H9 (cell line): ENCODE measurements around the gene CUBN. TPM values are rescaled to one million over a fixed set of nuclear protein-coding genes. Genes with fewer than 3 reads are reported as not detected.

ENCODE experiments used
- DNase-seq: peaks from one replicate; pipeline ENCODE4 v3.0.0-alpha.2; 2017
- H2AFZ ChIP-seq: one replicate; pipeline ENCODE4 v1.6.1; 2013; ENCODE audit warnings: mild to moderate bottlenecking, low read length, control low read depth, moderate library complexity
- H2AK5ac ChIP-seq: 2 replicates; pipeline ENCODE4 v1.6.1; 2013; ENCODE audit warnings: low read length, control low read depth, mixed read lengths; ENCODE audit not compliant: insufficient read length
- H2BK120ac ChIP-seq: one replicate; pipeline ENCODE4 v1.6.1; 2013; ENCODE audit warnings: low read depth, mild to moderate bottlenecking, low read length, control low read depth, inconsistent platforms; ENCODE audit not compliant: poor library complexity, severe bottlenecking
- H2BK12ac ChIP-seq: 2 replicates; pipeline ENCODE4 v1.6.1; 2013; ENCODE audit warnings: low read length, control low read depth, mixed read lengths, low read depth; ENCODE audit not compliant: insufficient read length
- H2BK15ac ChIP-seq: 2 replicates; pipeline ENCODE4 v1.6.1; 2013; ENCODE audit warnings: low read depth, low read length, control low read depth
- H2BK20ac ChIP-seq: one replicate; pipeline ENCODE4 v1.6.1; 2013; ENCODE audit warnings: low read depth, mild to moderate bottlenecking, low read length, control low read depth, inconsistent platforms; ENCODE audit not compliant: poor library complexity, severe bottlenecking
- H2BK5ac ChIP-seq: 2 replicates; pipeline ENCODE4 v1.6.1; 2013; ENCODE audit warnings: low read length, control low read depth, mixed read lengths; ENCODE audit not compliant: insufficient read length
- H3K14ac ChIP-seq: 2 replicates; pipeline ENCODE4 v1.6.1; 2013; ENCODE audit warnings: low read length, control low read depth; ENCODE audit not compliant: insufficient read depth
- H3K18ac ChIP-seq: 2 replicates; pipeline ENCODE4 v1.6.1; 2013; ENCODE audit warnings: low read depth, mild to moderate bottlenecking, mixed read lengths, low read length, control low read depth; ENCODE audit not compliant: insufficient read length
- H3K23ac ChIP-seq: 2 replicates; pipeline ENCODE4 v1.6.1; 2013; ENCODE audit warnings: low read length, control low read depth, mixed read lengths, low read depth; ENCODE audit not compliant: insufficient read length
- H3K23me2 ChIP-seq: 2 replicates; pipeline ENCODE4 v1.6.1; 2013; ENCODE audit warnings: low read depth, mild to moderate bottlenecking, mixed read lengths, low read length, control low read depth; ENCODE audit not compliant: insufficient read length, poor library complexity, severe bottlenecking
- H3K27ac ChIP-seq: 2 replicates; pipeline ENCODE4 v1.5.1; 2013; ENCODE audit warnings: low read length, control low read depth, mixed read lengths, low read depth; ENCODE audit not compliant: insufficient read length
- H3K27me3 ChIP-seq: 2 replicates; pipeline ENCODE4 v1.6.1; 2013; ENCODE audit warnings: low read length, control low read depth, inconsistent platforms; ENCODE audit not compliant: insufficient read depth
- H3K4ac ChIP-seq: 2 replicates; pipeline ENCODE4 v1.6.1; 2013; ENCODE audit warnings: low read depth, mild to moderate bottlenecking, control low read depth, inconsistent platforms, low read length, moderate library complexity
- H3K4me1 ChIP-seq: 2 replicates; pipeline ENCODE4 v1.6.1; 2013; ENCODE audit warnings: low read length, control low read depth, inconsistent platforms; ENCODE audit not compliant: insufficient read depth
- H3K4me2 ChIP-seq: 2 replicates; pipeline ENCODE4 v1.6.1; 2013; ENCODE audit warnings: low read length, control low read depth, mixed read lengths; ENCODE audit not compliant: insufficient read length, insufficient read depth
- H3K56ac ChIP-seq: 2 replicates; pipeline ENCODE4 v1.6.1; 2013; ENCODE audit warnings: low read depth, mild to moderate bottlenecking, mixed read lengths, low read length, control low read depth; ENCODE audit not compliant: insufficient read length
- H3K79me1 ChIP-seq: 2 replicates; pipeline ENCODE4 v1.6.1; 2013; ENCODE audit warnings: low read depth, mild to moderate bottlenecking, moderate library complexity, low read length, control low read depth, inconsistent platforms; ENCODE audit not compliant: insufficient read depth, poor library complexity, severe bottlenecking
- H3K79me2 ChIP-seq: 2 replicates; pipeline ENCODE4 v1.6.1; 2013; ENCODE audit warnings: low read length, control low read depth, inconsistent platforms; ENCODE audit not compliant: insufficient read depth
- H3K9ac ChIP-seq: 2 replicates; pipeline ENCODE4 v1.6.1; 2013; ENCODE audit warnings: low read length, control low read depth, mixed read lengths; ENCODE audit not compliant: insufficient read length; ENCODE audit errors: extremely low read depth
- H3K9me3 ChIP-seq: one replicate; pipeline ENCODE4 v1.6.1; 2013; ENCODE audit warnings: low read depth, low read length, inconsistent platforms; ENCODE audit not compliant: control insufficient read depth
- H3T11ph ChIP-seq: one replicate; pipeline ENCODE4 v1.6.1; 2013; ENCODE audit warnings: mild to moderate bottlenecking, low read length, control low read depth, inconsistent platforms
- H4K20me1 ChIP-seq: one replicate; pipeline ENCODE4 v1.6.1; 2013; ENCODE audit not compliant: control insufficient read depth, insufficient read length, insufficient read depth
- H4K5ac ChIP-seq: 2 replicates; pipeline ENCODE4 v1.6.1; 2013; ENCODE audit warnings: low read depth, mild to moderate bottlenecking, mixed read lengths, low read length, control low read depth; ENCODE audit not compliant: insufficient read length
- H4K8ac ChIP-seq: replicated peaks from 2 replicates; pipeline ENCODE4 v1.6.1; 2013; ENCODE audit warnings: low read length, control low read depth, mixed read lengths, low read depth; ENCODE audit not compliant: insufficient read length
- H4K91ac ChIP-seq: 2 replicates; pipeline ENCODE4 v1.6.1; 2013; ENCODE audit warnings: low read depth, mild to moderate bottlenecking, moderate library complexity, mixed read lengths, low read length, control low read depth; ENCODE audit not compliant: insufficient read length
- H3K27ac Mint-ChIP-seq, 3 experiments: 2 replicates in 2 of 3; 3 replicates in 1 of 3; pipeline ENCODE4 v1.8.0; 2020 to 2021; ENCODE audit warnings: mixed read lengths in 3 of 3, mild to moderate bottlenecking in 1 of 3, moderate library complexity in 1 of 3
- H3K27me3 Mint-ChIP-seq: 2 replicates; pipeline ENCODE4 v1.8.0; 2021; ENCODE audit warnings: low read depth, mild to moderate bottlenecking, moderate library complexity, mixed read lengths
- H3K36me3 Mint-ChIP-seq, 3 experiments: 2 replicates in 2 of 3; 3 replicates in 1 of 3; pipeline ENCODE4 v1.8.0; 2020 to 2021; ENCODE audit warnings: low read depth in 3 of 3, mixed read lengths in 3 of 3; ENCODE audit not compliant: insufficient read depth in 1 of 3
- H3K4me1 Mint-ChIP-seq, 2 experiments: 2 replicates each; pipeline ENCODE4 v1.8.0; 2020; ENCODE audit warnings: mixed read lengths in 2 of 2
- H3K4me3 Mint-ChIP-seq, 2 experiments: 2 replicates in 1 of 2; 3 replicates in 1 of 2; pipeline ENCODE4 v1.8.0; 2020 to 2021; ENCODE audit warnings: mild to moderate bottlenecking in 2 of 2, mixed read lengths in 2 of 2, moderate library complexity in 1 of 2
- H3K9me3 Mint-ChIP-seq, 2 experiments: 2 replicates in 1 of 2; 3 replicates in 1 of 2; pipeline ENCODE4 v1.8.0; 2020; ENCODE audit warnings: mild to moderate bottlenecking in 2 of 2, mixed read lengths in 2 of 2, moderate library complexity in 1 of 2
- CTCF ChIP-seq: fragments of 200-600 bp; sonication (generic); conservative IDR thresholded peaks from 3 replicates; pipeline ENCODE4 v1.8.0; 2021; ENCODE audit warnings: antibody characterized with exemption, mild to moderate bottlenecking
- WGBS: extraction: QIAGEN DNeasy Blood & Tissue Kit; methylation state at CpG from one replicate; pipeline ENCODE4 v1.1.7; 2013; ENCODE audit warnings: missing lambda C conversion rate, low lambda C conversion rate, mixed read lengths; ENCODE audit not compliant: insufficient read length; ENCODE audit errors: extremely low coverage; 5-methylcytosine and 5-hydroxymethylcytosine counted together
- total RNA-seq: library from RNA; stranded (reverse); gene quantifications from 2 replicates; pipeline ENCODE4 v1.2.1, GENCODE V29; 2021

CUBN gene
- total RNA-seq, 1 experiment from 2014 or later: 0.26 TPM

GRCh38 chr10:17046989-17047388 lies 82.6 kb downstream of the CUBN start:
- Mint-ChIP-seq H3K4me3 (no peak overlapping the region), H3K9me3 (peaks cover 10 to 15% of the 10 kb centered on the region in 2 experiments), H3K27ac (no peak overlapping the region), H3K4me1 (peaks cover 0 to 11% of the 10 kb centered on the region in 2 experiments; a peak in 2 of 4 replicates), H3K27me3 (no peaks in the 10 kb centered on the region), H3K36me3 (peaks cover 6 to 14% (median 8%) of the 10 kb centered on the region in 3 experiments)
- Histone ChIP-seq H2AFZ (no peak overlapping the region), H3K79me1 (no peaks in the 10 kb centered on the region), H3K27ac (no peak overlapping the region), H3K9me3 (no peaks in the 10 kb centered on the region), H2BK120ac (no peak overlapping the region), H4K91ac (no peak overlapping the region), H4K20me1 (no peaks in the 10 kb centered on the region), H3K23me2 (no peaks in the 10 kb centered on the region), H3K18ac (no peak overlapping the region), H2AK5ac (no peak overlapping the region), H3T11ph (no peak overlapping the region), H3K23ac (no peak overlapping the region), H2BK12ac (no peak overlapping the region), H3K9ac (no peak overlapping the region), H3K56ac (no peak overlapping the region), H3K4me2 (no peak overlapping the region), H2BK15ac (no peak overlapping the region), H2BK5ac (no peak overlapping the region), H3K14ac (no peak overlapping the region), H3K79me2 (no peaks in the 10 kb centered on the region), H2BK20ac (no peak overlapping the region), H3K4me1 (no peaks in the 10 kb centered on the region), H3K27me3 (no peaks in the 10 kb centered on the region), H4K8ac (no peak overlapping the region), H4K5ac (no peak overlapping the region), H3K4ac (no peak overlapping the region)
- TF ChIP-seq CTCF: no peak
- no CpG with 5 or more reads among the region's 1 CpG for WGBS
- DNase-seq: no peak
